Hepatocyte (in vitro differentiated cells): ENCODE data around the gene PEX26. TPM values are rescaled to one million over a fixed set of nuclear protein-coding genes. Genes with fewer than 3 reads are reported as not detected.

Source experiments
- DNase-seq: peaks from one replicate; pipeline ENCODE4 v3.0.0-alpha.2; 2016; ENCODE audit warnings: low spot score
- H2AFZ ChIP-seq: fragments of 200-600 bp; sonication (generic); 2 replicates; pipeline ENCODE4 v1.6.0; 2016; ENCODE audit warnings: antibody characterized with exemption, mild to moderate bottlenecking
- H3K27ac ChIP-seq: fragments of 200-600 bp; sonication (generic); 2 replicates; pipeline ENCODE4 v1.5.1; 2016; ENCODE audit warnings: mild to moderate bottlenecking
- H3K27me3 ChIP-seq: fragments of 200-600 bp; sonication (generic); 2 replicates; pipeline ENCODE4 v1.6.1; 2016
- H3K36me3 ChIP-seq: fragments of 200-600 bp; sonication (generic); replicated peaks from 2 replicates; pipeline ENCODE4 v1.5.1; 2016; ENCODE audit warnings: low read depth; ENCODE audit not compliant: insufficient read depth
- H3K4me1 ChIP-seq: fragments of 200-600 bp; sonication (generic); 2 replicates; pipeline ENCODE4 v1.5.1; 2016; ENCODE audit warnings: mild to moderate bottlenecking, moderate library complexity; ENCODE audit not compliant: insufficient read depth
- H3K4me2 ChIP-seq: fragments of 200-600 bp; sonication (generic); 2 replicates; pipeline ENCODE4 v1.6.0; 2016
- H3K4me3 ChIP-seq: fragments of 200-600 bp; sonication (generic); 2 replicates; pipeline ENCODE4 v1.5.1; 2016; ENCODE audit warnings: mild to moderate bottlenecking
- H3K79me2 ChIP-seq: fragments of 200-600 bp; sonication (generic); 2 replicates; pipeline ENCODE4 v1.6.0; 2017; ENCODE audit warnings: mild to moderate bottlenecking
- H3K9me2 ChIP-seq: fragments of 200-600 bp; sonication (generic); replicated peaks from 2 replicates; pipeline ENCODE4 v1.6.0; 2017; ENCODE audit warnings: mild to moderate bottlenecking; ENCODE audit not compliant: insufficient read depth
- H3K9me3 ChIP-seq: fragments of 200-600 bp; sonication (generic); 2 replicates; pipeline ENCODE4 v1.5.1; 2016; ENCODE audit warnings: low read depth, mild to moderate bottlenecking
- H4K20me1 ChIP-seq: fragments of 200-600 bp; sonication (generic); 2 replicates; pipeline ENCODE4 v1.6.0; 2016; ENCODE audit warnings: mild to moderate bottlenecking; ENCODE audit not compliant: insufficient read depth, poor library complexity, severe bottlenecking
- CTCF ChIP-seq: fragments of 200-600 bp; sonication (generic); IDR thresholded peaks from 2 replicates; pipeline ENCODE4 v1.5.1; 2016; ENCODE audit warnings: antibody characterized with exemption, mild to moderate bottlenecking; ENCODE audit not compliant: poor library complexity
- EZH2 ChIP-seq: fragments of 200-600 bp; sonication (generic); IDR thresholded peaks from 2 replicates; pipeline ENCODE4 v1.6.1; 2016; ENCODE audit warnings: antibody characterized with exemption, mild to moderate bottlenecking, borderline replicate concordance
- EZH2phosphoT487 ChIP-seq: fragments of 200-600 bp; sonication (generic); IDR thresholded peaks from one replicate; pipeline ENCODE4 v1.6.1; 2018; ENCODE audit warnings: antibody characterized with exemption, mild to moderate bottlenecking, low read depth, moderate library complexity; ENCODE audit not compliant: unreplicated experiment, severe bottlenecking
- WGBS: methylation state at CpG from one replicate; pipeline ENCODE4 v1.1.6; 2016; ENCODE audit warnings: low lambda C conversion rate; ENCODE audit errors: missing lambda C conversion rate; 5-methylcytosine and 5-hydroxymethylcytosine counted together
- polyA plus RNA-seq: library from polyadenylated mRNA; unstranded; fragments of >200 nt; fragmentation: Nextera tagmentation; extraction: Ambion mirVana; gene quantifications from 2 replicates; pipeline ENCODE4 v1.2.1, GENCODE V29; 2016
- total RNA-seq: library from RNA; depleted of rRNA; stranded (reverse); fragments of >200 nt; gene quantifications from 2 replicates; pipeline ENCODE4 v1.2.3, GENCODE V29; 2014

PEX26 gene
- total and polyA plus RNA-seq, 2 experiments from 2014 or later: 5.4 to 30.9 TPM

- Histone ChIP-seq H3K4me2 (no peak overlapping the region), H2AFZ (no peak overlapping the region), H3K79me2 (no peaks in the 10 kb centered on the region), H3K36me3 (no peaks in the 10 kb centered on the region), H3K27ac (no peak overlapping the region), H3K9me3 (no peaks in the 10 kb centered on the region), H3K9me2 (no peaks in the 10 kb centered on the region), H3K27me3 (peaks cover 38% of the 10 kb centered on the region), H4K20me1 (no peaks in the 10 kb centered on the region), H3K4me1 (peaks cover 7% of the 10 kb centered on the region), H3K4me3 (no peak overlapping the region)
- 99% methylated on average over 3 of the region's 3 CpGs for WGBS
- no peak for DNase-seq
- TF ChIP-seq CTCF: no peak
- TF ChIP-seq EZH2: no peak
- no peak for TF ChIP-seq EZH2phosphoT487
Measured at GRCh38 chr22:18108187-18108586, 30.4 kb downstream of the PEX26 start.

GRCh38 chr22:18109410-18110193 lies 31.8 kb downstream of the PEX26 start:
- Histone ChIP-seq H3K27me3 (peaks cover 39% of the 10 kb centered on the region), H4K20me1 (no peaks in the 10 kb centered on the region), H3K4me1 (peaks cover 7% of the 10 kb centered on the region)

GRCh38 chr22:18110194-18110953 lies 32.6 kb downstream of the PEX26 start, which contains the start of gene TUBA8:
Gene TUBA8, plus strand, starts transcription at chr22:18110809. Its CDS starts 57 bp downstream, at chr22:18110866.
- peak; percentile 57 for DNase-seq
- Histone ChIP-seq H3K4me1 (peaks cover 7% of the 10 kb centered on the region), H3K27ac (no peak within 1 kb of the TSS), H3K4me2 (peak within 1 kb of the TSS; percentile 100), H3K27me3 (peaks cover 39% of the 10 kb centered on the region), H3K9me3 (no peaks in the 10 kb centered on the region), H3K36me3 (no peaks in the 10 kb centered on the region), H4K20me1 (no peaks in the 10 kb centered on the region), H3K4me3 (peak within 1 kb of the TSS; percentile 45), H3K9me2 (no peaks in the 10 kb centered on the region), H2AFZ (peak within 1 kb of the TSS; percentile 56), H3K79me2 (no peaks in the 10 kb centered on the region)
- WGBS: 5% methylated on average over 49 of the region's 72 CpGs
- TF ChIP-seq CTCF (no peak), EZH2phosphoT487 (no peak), EZH2 (no peak)

More at GRCh38 chr22:18109410-18110193, 31.8 kb downstream of the PEX26 start:
- Histone ChIP-seq H3K27ac (no peak overlapping the region), H3K9me3 (no peaks in the 10 kb centered on the region), H3K4me2 (peak overlapping the region; percentile 100), H2AFZ (no peak overlapping the region), H3K4me3 (no peak overlapping the region), H3K36me3 (no peaks in the 10 kb centered on the region), H3K79me2 (no peaks in the 10 kb centered on the region), H3K9me2 (no peaks in the 10 kb centered on the region)
- TF ChIP-seq EZH2: no peak
- no peak for TF ChIP-seq CTCF
- no peak for TF ChIP-seq EZH2phosphoT487
- no peak for DNase-seq
- 62% methylated on average over 14 of the region's 14 CpGs for WGBS
